Transverse colon (tissue), 4 donors: ENCODE measurements around the gene NPS.

Experiments
- CTCF ChIP-seq, 5 experiments: fragments of 200-600 bp in 3 of 5; fragments of 450-650 bp in 2 of 5; sonication (generic) in 3 of 5; IDR thresholded peaks; 1 replicate in 2 of 5; 2 replicates in 3 of 5; pipeline ENCODE4 v1.5.1; 2016 to 2017; ENCODE audit warnings: antibody characterized with exemption in 5 of 5, inconsistent platforms in 3 of 5, mild to moderate bottlenecking in 2 of 5, moderate library complexity in 1 of 5
- POLR2A ChIP-seq: fragments of 450-650 bp; IDR thresholded peaks from one replicate; pipeline ENCODE4 v1.6.1; 2016; ENCODE audit warnings: antibody characterized with exemption, mild to moderate bottlenecking, moderate library complexity
- POLR2AphosphoS5 ChIP-seq, 3 donors: sonication (generic); formaldehyde crosslinking; IDR thresholded peaks; one replicate each; pipeline ENCODE4 v1.6.1; 2016; ENCODE audit warnings: antibody characterized with exemption in 3 of 3

- no peak for TF ChIP-seq POLR2A
- TF ChIP-seq CTCF (IDR thresholded peaks at IDR 0.05): no peak
- no peak for TF ChIP-seq POLR2AphosphoS5 (IDR thresholded peaks at IDR 0.05)
Measured at GRCh38 chr10:127570036-127570435, 20.9 kb downstream of the NPS start.
